BE2C (cell line): Measurements from ENCODE around the gene RASA1.

Experiments
- DNase-seq: peaks from one replicate; pipeline ENCODE4 v3.0.0-alpha.2; 2020
- H3K27me3 ChIP-seq: fragments of 250-450 bp; sonication (Bioruptor Pico); 2 replicates; pipeline ENCODE4 v1.5.1; 2020; ENCODE audit warnings: mild to moderate bottlenecking
- H3K36me3 ChIP-seq: fragments of 250-450 bp; sonication (Bioruptor Pico); 2 replicates; pipeline ENCODE4 v1.5.1; 2020; ENCODE audit warnings: mild to moderate bottlenecking
- H3K4me1 ChIP-seq: fragments of 250-450 bp; sonication (Bioruptor Pico); 2 replicates; pipeline ENCODE4 v1.5.1; 2020
- H3K4me3 ChIP-seq: 2 replicates; pipeline ENCODE4 v1.5.1; 2011; ENCODE audit warnings: low read depth, low read length
- H3K9me3 ChIP-seq: fragments of 250-450 bp; sonication (Bioruptor Pico); 2 replicates; pipeline ENCODE4 v1.5.1; 2020
- TF ChIP-seq, protein P1 (sequence below): IDR thresholded peaks from 2 replicates; pipeline ENCODE4 v1.5.1; 2012; ENCODE audit warnings: mild to moderate bottlenecking, low read depth, low read length

The RASA1 gene

DNA sequence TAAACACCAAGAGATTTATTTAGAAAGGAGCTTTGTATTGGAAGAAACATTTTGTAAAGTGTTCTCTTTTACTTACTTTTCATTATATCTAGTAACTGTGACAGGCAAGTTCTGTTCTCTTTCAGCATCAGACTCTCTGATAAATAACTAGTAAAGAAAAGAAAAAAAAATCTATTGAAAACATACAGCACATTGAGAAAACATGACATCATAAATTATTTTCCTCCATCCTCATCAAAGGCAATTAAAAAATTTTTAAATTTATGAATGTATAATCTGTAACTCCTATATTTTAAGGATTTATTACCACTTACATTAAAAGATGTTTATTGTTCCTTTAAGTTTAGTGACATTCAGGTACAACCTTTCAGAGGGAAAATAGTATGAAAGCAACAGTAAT is 133.9 kb downstream of the RASA1 start:
- no peak overlapping the region for H3K4me3 ChIP-seq
- no peaks in the 10 kb centered on the region for H3K9me3 ChIP-seq
- peaks cover 80% of the 10 kb centered on the region for H3K36me3 ChIP-seq
- no peak for DNase-seq
- no peaks in the 10 kb centered on the region for H3K27me3 ChIP-seq
- H3K4me1 ChIP-seq, result no peaks in the 10 kb centered on the region; the same call in 1 of the 2 replicates
- TF ChIP-seq, protein P1, sequence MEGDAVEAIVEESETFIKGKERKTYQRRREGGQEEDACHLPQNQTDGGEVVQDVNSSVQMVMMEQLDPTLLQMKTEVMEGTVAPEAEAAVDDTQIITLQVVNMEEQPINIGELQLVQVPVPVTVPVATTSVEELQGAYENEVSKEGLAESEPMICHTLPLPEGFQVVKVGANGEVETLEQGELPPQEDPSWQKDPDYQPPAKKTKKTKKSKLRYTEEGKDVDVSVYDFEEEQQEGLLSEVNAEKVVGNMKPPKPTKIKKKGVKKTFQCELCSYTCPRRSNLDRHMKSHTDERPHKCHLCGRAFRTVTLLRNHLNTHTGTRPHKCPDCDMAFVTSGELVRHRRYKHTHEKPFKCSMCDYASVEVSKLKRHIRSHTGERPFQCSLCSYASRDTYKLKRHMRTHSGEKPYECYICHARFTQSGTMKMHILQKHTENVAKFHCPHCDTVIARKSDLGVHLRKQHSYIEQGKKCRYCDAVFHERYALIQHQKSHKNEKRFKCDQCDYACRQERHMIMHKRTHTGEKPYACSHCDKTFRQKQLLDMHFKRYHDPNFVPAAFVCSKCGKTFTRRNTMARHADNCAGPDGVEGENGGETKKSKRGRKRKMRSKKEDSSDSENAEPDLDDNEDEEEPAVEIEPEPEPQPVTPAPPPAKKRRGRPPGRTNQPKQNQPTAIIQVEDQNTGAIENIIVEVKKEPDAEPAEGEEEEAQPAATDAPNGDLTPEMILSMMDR, result no peak

DNA sequence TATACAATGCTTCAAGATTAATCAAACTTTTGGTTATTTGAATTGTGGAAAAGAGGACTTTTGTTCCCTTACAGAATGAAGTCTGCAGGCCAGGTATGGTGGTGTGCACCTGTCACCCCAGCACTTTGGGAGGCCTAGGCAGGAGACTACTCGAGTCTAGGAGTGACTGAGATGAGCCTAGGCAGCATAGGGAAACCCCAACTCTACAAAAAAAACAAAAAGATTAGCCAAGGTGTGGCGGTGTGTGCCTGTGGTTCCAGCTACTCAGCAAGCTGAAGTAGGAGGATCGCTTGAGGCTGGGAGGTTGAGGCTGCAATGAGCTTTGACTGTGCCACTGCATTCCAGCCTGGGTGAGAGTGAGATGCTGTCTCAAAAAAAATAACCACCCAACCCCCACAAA is 135.7 kb downstream of the RASA1 start:
- Histone ChIP-seq H3K4me3 (no peak overlapping the region), H3K4me1 (no peaks in the 10 kb centered on the region; the same call in 1 of the 2 replicates), H3K27me3 (no peaks in the 10 kb centered on the region), H3K36me3 (peaks cover 85% of the 10 kb centered on the region), H3K9me3 (no peaks in the 10 kb centered on the region)
- DNase-seq, result no peak
- TF ChIP-seq, protein P1, result no peak

DNA sequence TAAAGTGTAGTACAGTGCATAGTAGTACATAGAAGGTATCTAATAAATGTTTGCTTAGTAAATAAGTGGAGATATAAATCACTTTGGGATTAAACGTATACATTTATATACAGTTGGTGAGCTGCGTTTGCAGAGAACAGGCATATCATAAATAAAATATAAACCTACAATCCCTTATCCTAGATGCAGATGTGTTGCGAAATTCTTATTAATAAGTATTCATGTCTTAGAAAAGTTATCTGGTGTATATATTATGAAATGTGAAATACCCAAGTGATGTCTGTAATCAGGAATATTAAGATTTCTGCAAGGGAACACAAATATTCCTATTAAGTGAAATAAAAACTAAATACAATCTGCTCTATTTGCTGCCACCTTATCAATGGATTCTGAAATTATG is 136.2 kb downstream of the RASA1 start:
- H3K27me3 ChIP-seq, result no peaks in the 10 kb centered on the region
- H3K36me3 ChIP-seq, result peaks cover 84% of the 10 kb centered on the region
- no peaks in the 10 kb centered on the region for H3K9me3 ChIP-seq
- DNase-seq, result no peak
- TF ChIP-seq, protein P1, result no peak
- no peaks in the 10 kb centered on the region; the same call in 1 of the 2 replicates for H3K4me1 ChIP-seq
- H3K4me3 ChIP-seq, result no peak overlapping the region

DNA sequence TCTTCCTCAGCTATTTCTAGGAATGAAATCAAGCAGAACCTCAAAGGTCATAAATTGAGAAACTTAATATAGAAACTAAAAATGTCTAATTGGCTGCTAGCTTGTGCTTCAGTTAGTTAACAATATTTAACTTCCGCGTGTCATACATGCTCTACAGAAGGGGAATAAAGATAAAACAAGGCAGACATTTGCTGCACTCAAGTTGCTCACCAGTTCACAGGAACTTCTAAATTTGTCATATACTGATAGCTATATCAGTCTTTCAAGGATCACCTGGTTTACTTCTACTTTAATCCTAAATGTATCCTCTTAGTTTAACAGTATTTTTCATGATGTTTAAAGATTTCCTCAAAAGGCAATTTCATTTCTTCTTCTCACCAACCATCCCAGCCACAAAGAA is 136.7 kb downstream of the RASA1 start:
- Histone ChIP-seq H3K36me3 (peaks cover 83% of the 10 kb centered on the region), H3K9me3 (no peaks in the 10 kb centered on the region), H3K4me3 (no peak overlapping the region), H3K4me1 (no peaks in the 10 kb centered on the region; the same call in 1 of the 2 replicates), H3K27me3 (no peaks in the 10 kb centered on the region)
- no peak for DNase-seq
- TF ChIP-seq, protein P1, result no peak

DNA sequence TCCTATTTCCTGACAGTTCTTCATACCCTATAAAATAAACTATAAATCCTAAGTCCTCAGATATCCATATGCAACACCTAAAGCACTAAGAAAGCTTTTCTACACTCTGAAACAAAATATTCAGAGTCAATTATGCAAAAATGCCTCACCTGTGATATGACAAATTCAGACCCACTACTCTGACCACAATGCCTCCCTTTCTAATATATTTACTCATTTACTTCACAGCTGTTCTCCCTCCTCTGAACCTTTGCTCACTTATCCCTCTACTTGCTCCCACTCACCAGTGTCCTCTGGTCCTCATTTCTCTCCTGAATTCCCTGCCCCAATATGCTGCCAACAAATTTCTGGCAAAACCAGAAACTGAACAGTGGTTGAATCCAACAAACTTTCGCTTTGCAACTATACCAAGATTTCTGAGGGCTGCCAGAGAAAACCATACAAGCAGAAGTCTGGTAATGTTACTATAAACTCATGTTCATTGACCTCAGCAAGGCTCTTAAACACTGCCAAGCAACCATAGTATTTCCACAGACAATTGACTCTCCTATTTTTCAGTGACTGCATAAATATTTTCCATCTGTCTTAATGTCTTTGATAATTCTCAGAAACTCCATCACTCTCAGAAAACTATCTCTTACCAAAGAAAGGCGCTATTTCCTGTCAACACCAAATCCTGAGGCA is 137.9 kb downstream of the RASA1 start:
- no peaks in the 10 kb centered on the region for H3K27me3 ChIP-seq
- TF ChIP-seq, protein P1, result no peak
- H3K4me1 ChIP-seq, result no peaks in the 10 kb centered on the region
- DNase-seq, result no peak
- H3K4me3 ChIP-seq, result no peak overlapping the region
- no peaks in the 10 kb centered on the region for H3K9me3 ChIP-seq
- peaks cover 83% of the 10 kb centered on the region for H3K36me3 ChIP-seq

DNA sequence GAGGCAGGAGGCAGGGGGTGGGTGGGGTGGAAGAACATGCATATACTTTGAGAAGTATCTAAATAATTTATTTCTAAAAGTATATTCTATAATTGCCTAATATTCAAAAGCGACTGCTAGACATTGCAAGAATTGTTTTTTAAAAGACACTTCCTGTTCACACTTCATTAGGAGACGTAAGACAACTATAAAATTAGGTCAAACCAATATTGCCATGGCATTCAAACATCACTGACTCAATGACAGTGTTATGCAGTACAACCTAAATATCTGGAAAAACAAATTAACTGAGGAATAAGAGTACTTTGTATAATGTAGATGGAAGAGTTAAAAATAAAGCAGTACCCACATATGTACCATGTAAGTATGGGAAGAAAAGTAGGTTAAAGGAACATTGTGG is 140.5 kb downstream of the RASA1 start:
- TF ChIP-seq, protein P1, result no peak
- no peak for DNase-seq
- no peaks in the 10 kb centered on the region for H3K4me1 ChIP-seq
- no peak overlapping the region for H3K4me3 ChIP-seq
- no peaks in the 10 kb centered on the region for H3K27me3 ChIP-seq
- peaks cover 70% of the 10 kb centered on the region for H3K36me3 ChIP-seq
- H3K9me3 ChIP-seq, result no peaks in the 10 kb centered on the region
